Measurements from ENCODE around the gene SERTAD2. TPM values are rescaled to one million over a fixed set of nuclear protein-coding genes. Genes with fewer than 3 reads are reported as not detected.
A peak's percentile ranks its signal among the peaks of the same experiment; 100 is the strongest.

Gene SERTAD2
- total RNA-seq, 6 experiments from 2014 or later, result 3.7 to 14.4 (median 8.4) TPM

DNA sequence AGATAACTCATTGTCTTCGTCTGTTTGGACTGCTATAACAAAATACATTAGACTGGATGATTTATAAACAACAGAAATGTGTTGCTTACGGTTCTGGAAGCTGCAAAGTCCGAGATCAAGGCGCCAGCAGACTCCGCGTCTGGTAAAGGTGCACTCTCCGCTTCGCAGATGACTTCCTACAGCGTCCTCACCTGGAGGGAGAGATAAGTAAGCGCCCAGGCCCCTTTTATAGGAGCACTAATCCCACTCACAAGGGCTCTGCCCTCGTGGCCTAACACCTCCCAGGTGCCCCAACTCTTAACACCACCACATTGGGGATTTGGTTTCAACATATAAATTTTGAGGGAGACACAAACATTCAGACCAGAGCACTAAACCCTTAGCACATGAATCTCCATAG lies 51.3 kb downstream of the SERTAD2 start:
- TF ChIP-seq, protein P1, sequence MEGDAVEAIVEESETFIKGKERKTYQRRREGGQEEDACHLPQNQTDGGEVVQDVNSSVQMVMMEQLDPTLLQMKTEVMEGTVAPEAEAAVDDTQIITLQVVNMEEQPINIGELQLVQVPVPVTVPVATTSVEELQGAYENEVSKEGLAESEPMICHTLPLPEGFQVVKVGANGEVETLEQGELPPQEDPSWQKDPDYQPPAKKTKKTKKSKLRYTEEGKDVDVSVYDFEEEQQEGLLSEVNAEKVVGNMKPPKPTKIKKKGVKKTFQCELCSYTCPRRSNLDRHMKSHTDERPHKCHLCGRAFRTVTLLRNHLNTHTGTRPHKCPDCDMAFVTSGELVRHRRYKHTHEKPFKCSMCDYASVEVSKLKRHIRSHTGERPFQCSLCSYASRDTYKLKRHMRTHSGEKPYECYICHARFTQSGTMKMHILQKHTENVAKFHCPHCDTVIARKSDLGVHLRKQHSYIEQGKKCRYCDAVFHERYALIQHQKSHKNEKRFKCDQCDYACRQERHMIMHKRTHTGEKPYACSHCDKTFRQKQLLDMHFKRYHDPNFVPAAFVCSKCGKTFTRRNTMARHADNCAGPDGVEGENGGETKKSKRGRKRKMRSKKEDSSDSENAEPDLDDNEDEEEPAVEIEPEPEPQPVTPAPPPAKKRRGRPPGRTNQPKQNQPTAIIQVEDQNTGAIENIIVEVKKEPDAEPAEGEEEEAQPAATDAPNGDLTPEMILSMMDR (IDR thresholded peaks at IDR 0.05), result no peak
- no peak for TF ChIP-seq POLR2A (IDR thresholded peaks at IDR 0.05)
- Histone ChIP-seq H3K27ac (no peak overlapping the region), H3K4me3 (no peak overlapping the region), H3K27me3 (no peaks in the 10 kb centered on the region), H3K9me3 (no peaks in the 10 kb centered on the region), H3K36me3 (no peaks in the 10 kb centered on the region), H3K4me1 (peaks cover 0 to 15% (median 5%) of the 10 kb centered on the region in 4 donors)
- 84% methylated on average over 6 of the region's 11 CpGs for WGBS (ENCODE audit: insufficient coverage, low coverage, low lambda C conversion rate, missing lambda C conversion rate)
- intact Hi-C loops (cut with DNase I), result no loop called here
- no peak for DNase-seq
- ATAC-seq, result no peak

DNA sequence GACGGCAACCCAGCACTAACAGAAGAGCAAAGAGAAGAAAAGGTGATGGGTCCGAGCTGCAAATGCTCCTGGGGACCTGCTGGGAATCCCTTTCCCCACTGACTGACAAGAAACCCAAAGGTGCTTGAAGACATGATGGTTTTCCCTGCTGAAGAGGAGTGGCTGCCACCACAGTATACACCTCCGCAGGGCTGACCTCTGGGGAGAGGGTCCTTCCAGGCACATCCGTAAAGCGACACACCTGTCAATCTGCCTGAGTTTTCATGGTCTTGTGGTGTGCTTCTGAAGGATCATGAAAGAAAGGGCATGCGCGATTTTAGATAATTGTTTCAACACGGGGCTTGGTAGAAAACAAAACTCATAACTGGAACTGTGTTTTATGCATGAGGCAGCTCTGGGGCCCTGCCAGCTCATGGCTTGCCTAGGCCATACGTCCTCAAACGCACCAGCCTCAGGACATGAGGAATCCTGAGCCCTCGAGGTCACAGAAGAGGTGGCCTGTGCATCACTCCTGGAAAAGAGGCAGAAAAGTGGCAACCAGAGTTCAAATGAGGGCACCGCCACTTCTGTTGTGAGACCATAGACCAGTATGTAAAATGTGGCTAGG lies 51.8 kb downstream of the SERTAD2 start:
- Histone ChIP-seq H3K4me3 (no peak overlapping the region), H3K27ac (no peak overlapping the region), H3K9me3 (no peaks in the 10 kb centered on the region), H3K27me3 (no peaks in the 10 kb centered on the region), H3K4me1 (peaks cover 0 to 11% (median 2%) of the 10 kb centered on the region in 4 donors), H3K36me3 (no peaks in the 10 kb centered on the region)
- TF ChIP-seq POLR2A (IDR thresholded peaks at IDR 0.05), result no peak
- TF ChIP-seq, protein P1 (IDR thresholded peaks at IDR 0.05), result no peak
- ATAC-seq (no peak), DNase-seq (no peak)
- intact Hi-C loops (cut with DNase I), result no loop called here
- WGBS (ENCODE audit: insufficient coverage, low coverage, low lambda C conversion rate, missing lambda C conversion rate), result 78% methylated on average over 7 of the region's 12 CpGs

DNA sequence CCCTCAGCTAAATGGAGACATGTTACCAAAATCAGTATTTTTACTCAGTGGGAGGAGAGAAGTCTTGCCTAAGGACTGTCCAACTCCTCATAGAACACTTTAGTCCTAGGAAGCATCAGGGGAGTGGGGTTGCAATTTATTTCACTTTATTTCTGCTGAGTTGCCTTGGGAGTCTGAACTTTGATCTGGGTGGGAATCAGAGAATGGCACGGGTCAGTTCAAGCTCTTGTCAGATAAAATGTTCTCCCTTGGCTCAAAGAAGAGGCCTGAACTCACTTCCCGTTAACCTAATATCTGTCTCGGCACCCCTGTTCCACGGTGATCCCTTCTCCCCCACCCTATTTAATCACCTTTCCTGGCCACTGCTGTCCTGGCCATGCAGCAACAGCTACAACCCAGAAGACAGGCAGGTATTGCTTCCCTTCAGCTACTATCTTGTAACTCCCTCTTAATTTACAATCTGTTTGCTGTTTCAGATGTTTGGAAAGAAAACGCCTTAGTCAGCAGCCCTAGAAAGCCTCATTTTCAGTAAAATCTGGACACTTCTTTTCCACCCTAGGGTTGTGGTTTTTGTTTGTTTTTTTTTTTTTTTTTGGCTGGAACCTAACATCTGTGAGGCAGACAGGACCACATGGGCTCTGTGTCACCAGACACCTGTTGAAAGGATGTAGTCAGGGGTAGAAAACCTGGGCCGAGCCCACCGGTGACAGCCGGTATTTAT lies 52.5 kb downstream of the SERTAD2 start:
- Histone ChIP-seq H3K4me3 (no peak overlapping the region), H3K4me1 (peaks cover 0 to 4% (median 0%) of the 10 kb centered on the region in 4 donors), H3K36me3 (no peaks in the 10 kb centered on the region), H3K27ac (no peak overlapping the region), H3K27me3 (no peaks in the 10 kb centered on the region), H3K9me3 (no peaks in the 10 kb centered on the region)
- WGBS (ENCODE audit: insufficient coverage, low coverage, low lambda C conversion rate, missing lambda C conversion rate), result 38% methylated on average over 5 of the region's 8 CpGs
- ATAC-seq (no peak), DNase-seq (no peak)
- intact Hi-C loops (cut with DNase I), result no loop called here
- no peak for TF ChIP-seq POLR2A (IDR thresholded peaks at IDR 0.05)
- TF ChIP-seq, protein P1 (IDR thresholded peaks at IDR 0.05), result no peak

DNA sequence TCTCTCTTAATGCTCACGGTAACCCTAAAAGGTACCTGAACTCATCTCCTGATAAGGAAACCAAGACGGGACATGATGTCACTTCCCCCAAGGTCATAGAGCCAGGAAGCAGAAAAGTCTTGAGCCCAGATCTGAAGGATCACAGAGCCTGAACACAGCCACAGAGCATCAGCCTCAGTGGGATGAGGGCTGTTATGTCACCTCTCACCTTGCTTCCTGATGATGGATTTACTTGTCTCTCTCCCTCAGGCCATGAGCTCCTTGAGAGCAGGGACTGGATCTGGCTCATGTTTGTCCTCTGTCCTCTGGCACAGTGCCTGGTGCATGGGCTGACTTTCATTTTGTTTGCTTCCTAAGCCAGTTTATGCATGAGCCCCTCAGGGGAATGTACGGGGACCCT lies 54.2 kb downstream of the SERTAD2 start:
- no peak overlapping the region for H3K4me3 ChIP-seq
- no peaks in the 10 kb centered on the region for H3K27me3 ChIP-seq
- no peak for TF ChIP-seq POLR2A (IDR thresholded peaks at IDR 0.05)
- TF ChIP-seq, protein P1 (IDR thresholded peaks at IDR 0.05), result no peak
- no peak overlapping the region for H3K27ac ChIP-seq
- peak in 1 of 3 donors; percentile 57 for DNase-seq
- H3K36me3 ChIP-seq, result no peaks in the 10 kb centered on the region
- peak; percentile 47 to 60 (median 56) for ATAC-seq
- intact Hi-C loops (cut with DNase I), result loop anchor here (10.0 kb wide), 1 partner anchor 265 kb away; no protein-coding TSS in a partner anchor
- peaks cover 0 to 3% (median 0%) of the 10 kb centered on the region in 4 donors for H3K4me1 ChIP-seq
- 14% methylated on average over 2 of the region's 3 CpGs for WGBS (ENCODE audit: insufficient coverage, low coverage, low lambda C conversion rate, missing lambda C conversion rate)
- H3K9me3 ChIP-seq, result no peaks in the 10 kb centered on the region

Data from right lobe of liver (tissue), 6 donors.